Activated CD4-positive, alpha-beta T cell treated with anti-CD3 and anti-CD28 coated beads, Interleukin-2, Interleukin-6, amounts not matched to agents 100 ng/mL and 50 ng/mL, durations not matched to agents 16 hours and 8 hours (primary cell): ENCODE results near the gene MORN5.

ENCODE experiments used
- DNase-seq: peaks from one replicate; pipeline ENCODE4 v3.0.0-alpha.2; 2020

MORN5 gene

DNA sequence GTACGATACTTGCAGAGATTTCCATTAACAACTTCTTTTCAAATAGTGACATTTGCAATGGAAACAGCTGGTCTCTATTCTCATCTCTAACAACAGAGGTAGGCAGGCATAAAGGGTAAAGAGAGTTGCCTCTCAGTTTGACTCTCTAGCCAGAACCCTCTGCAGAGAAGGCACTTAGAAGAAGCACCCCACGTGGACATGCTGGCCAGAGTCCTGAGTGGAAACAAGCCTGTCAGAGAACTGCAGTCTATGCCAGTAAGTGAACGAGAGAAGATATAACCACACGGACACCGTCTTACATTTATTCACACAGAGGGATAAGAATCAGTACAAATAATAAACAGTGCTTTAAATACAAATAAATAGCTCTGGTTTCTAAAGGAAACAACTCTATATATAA is 80.0 kb downstream of the MORN5 start:
- DNase-seq, result no peak

DNA sequence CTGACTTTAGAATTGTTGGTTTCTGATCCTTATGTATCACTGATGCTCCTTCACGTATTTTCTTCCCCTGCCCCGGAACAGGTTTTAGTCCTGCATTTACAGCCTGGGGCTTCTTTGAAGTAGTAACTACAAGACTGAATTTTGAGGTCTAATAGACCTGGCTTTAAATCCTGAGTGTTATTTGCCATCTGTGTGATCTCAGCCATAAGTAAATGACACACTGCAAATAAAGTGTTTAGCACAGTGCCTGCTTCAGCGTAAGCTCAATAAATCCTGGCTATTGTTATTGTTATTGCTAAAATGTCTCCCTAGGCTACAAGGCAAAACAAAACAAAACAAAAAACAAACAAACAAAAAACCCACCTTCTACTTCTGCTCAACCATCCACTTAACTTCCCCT is 84.6 kb downstream of the MORN5 start:
- no peak for DNase-seq

DNA sequence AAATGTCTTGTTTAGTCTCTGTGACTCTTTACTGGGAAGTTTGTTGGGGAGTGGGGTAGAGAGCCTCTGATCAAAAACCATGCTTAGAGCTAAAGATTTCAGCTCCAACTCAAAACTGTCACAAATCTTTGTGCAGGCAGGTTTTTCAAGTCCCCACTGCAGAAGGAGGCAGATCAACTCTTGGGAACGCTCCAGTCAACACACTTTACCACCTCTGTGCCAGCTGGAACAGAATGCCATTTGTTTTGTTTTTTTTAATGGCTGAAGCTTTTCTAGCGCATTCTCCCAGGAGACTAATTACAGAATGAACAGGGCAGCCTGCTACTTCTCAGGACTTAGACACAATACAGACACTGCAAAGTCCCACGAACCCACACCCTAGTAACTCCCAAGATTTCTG is 87.0 kb downstream of the MORN5 start:
- DNase-seq, result no peak

DNA sequence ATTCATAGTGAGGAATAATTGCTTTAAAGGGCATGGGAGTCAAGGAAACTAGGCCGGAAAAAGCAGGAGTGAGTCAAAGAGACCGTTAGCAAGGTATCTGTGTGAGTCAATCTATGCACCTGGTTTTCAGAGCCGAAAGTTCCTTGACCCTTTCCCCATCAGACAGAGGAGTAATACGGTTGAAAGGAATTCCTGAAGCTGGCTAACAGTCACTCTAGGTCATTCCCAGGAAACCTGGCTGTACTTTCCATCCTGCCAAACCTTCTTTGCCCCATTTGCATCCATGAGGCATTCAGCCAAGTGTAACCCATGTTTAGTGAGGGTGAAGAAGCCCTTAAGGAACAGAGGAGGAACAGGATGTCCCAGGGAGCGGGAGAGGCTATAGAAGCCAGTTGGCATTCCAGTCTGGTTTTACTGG is 88.7 kb downstream of the MORN5 start:
- DNase-seq, result no peak
